SK-N-SH (cell line): Measurements from ENCODE around the gene ZNF75A. TPM values are rescaled to one million over a fixed set of nuclear protein-coding genes. Genes with fewer than 3 reads are reported as not detected.

Experiments
- CTCF ChIA-PET: fragments of 300-600, 350-600 bp; formaldehyde crosslinking; extraction: SDS; loops from one replicate; lab custom pipeline; 2021; lab: Yijun Ruan, JAX
- POLR2A ChIA-PET: fragments of 350-600 bp; sonication (Branson Sonifier 250); formaldehyde crosslinking; extraction: SDS; loops from one replicate; lab custom pipeline; 2020; ENCODE audit warnings: antibody characterized with exemption, inconsistent platforms; lab: Yijun Ruan, JAX
- DNase-seq: peaks from one replicate; pipeline ENCODE4 v3.0.0; 2012
- H2AFZ ChIP-seq: fragments of 200-600 bp; sonication (generic); 2 replicates; pipeline ENCODE4 v1.8.1; 2016; ENCODE audit warnings: antibody characterized with exemption, mild to moderate bottlenecking, low read depth
- H3F3A ChIP-seq: fragments of 200-600 bp; sonication (generic); replicated peaks from 2 replicates; pipeline ENCODE3; 2016; ENCODE audit warnings: antibody characterized with exemption, mild to moderate bottlenecking; ENCODE audit not compliant: insufficient read depth
- H3K27ac ChIP-seq, 2 experiments: fragments of 200-500 bp in 1 of 2; fragments of 200-600 bp in 1 of 2; sonication (Bioruptor generic) in 1 of 2; sonication (generic), shearing (Covaris generic) in 1 of 2; 2 replicates each; pipeline versions ENCODE4 v1.5.1 to v1.6.1; 2014 to 2016; ENCODE audit warnings: low read depth in 2 of 2, inconsistent platforms in 1 of 2, low read length in 1 of 2, mild to moderate bottlenecking in 1 of 2, mixed read lengths in 1 of 2
- H3K27me3 ChIP-seq: fragments of 200-600 bp; sonication (generic), shearing (Covaris generic); 2 replicates; pipeline ENCODE4 v1.6.1; 2016; ENCODE audit warnings: mixed run types; ENCODE audit not compliant: insufficient read depth
- H3K36me3 ChIP-seq, 2 experiments: fragments of 200-500 bp in 1 of 2; fragments of 200-600 bp in 1 of 2; sonication (Bioruptor generic) in 1 of 2; sonication (generic) in 1 of 2; replicated peaks in 1 of 2; 2 replicates each; pipeline versions ENCODE3 to v1.5.1; 2014 to 2016; ENCODE audit warnings: low read length in 1 of 2, mild to moderate bottlenecking in 1 of 2; ENCODE audit not compliant: insufficient read depth in 2 of 2, control insufficient read depth in 1 of 2
- H3K4me1 ChIP-seq, 2 experiments: fragments of 200-500 bp in 1 of 2; fragments of 200-600 bp in 1 of 2; sonication (Bioruptor generic) in 1 of 2; sonication (generic), shearing (Covaris generic) in 1 of 2; 2 replicates each; pipeline versions ENCODE4 v1.5.1 to v1.6.1; 2014 to 2016; ENCODE audit warnings: low read depth in 1 of 2, low read length in 1 of 2, mixed run types in 1 of 2; ENCODE audit not compliant: insufficient read depth in 2 of 2, control insufficient read depth in 1 of 2
- H3K4me2 ChIP-seq: fragments of 200-600 bp; sonication (generic), shearing (Covaris generic); 2 replicates; pipeline ENCODE4 v1.6.1; 2017; ENCODE audit warnings: mixed run types
- H3K4me3 ChIP-seq, 2 experiments: fragments of 200-500 bp in 1 of 2; fragments of 200-600 bp in 1 of 2; sonication (Bioruptor generic) in 1 of 2; sonication (generic), shearing (Covaris generic) in 1 of 2; 2 replicates each; pipeline versions ENCODE4 v1.5.1 to v1.8.1; 2014 to 2016; ENCODE audit warnings: low read depth in 2 of 2, inconsistent platforms in 1 of 2, low read length in 1 of 2, mild to moderate bottlenecking in 1 of 2, mixed read lengths in 1 of 2, moderate library complexity in 1 of 2
- H3K79me2 ChIP-seq: fragments of 200-600 bp; sonication (generic); 2 replicates; pipeline ENCODE4 v1.8.1; 2017; ENCODE audit warnings: mild to moderate bottlenecking; ENCODE audit not compliant: insufficient read depth
- H3K9ac ChIP-seq: fragments of 200-600 bp; sonication (generic); 2 replicates; pipeline ENCODE4 v1.6.1; 2017; ENCODE audit warnings: mixed run types
- H3K9me2 ChIP-seq: fragments of 200-600 bp; sonication (generic); 2 replicates; pipeline ENCODE4 v1.6.1; 2017; ENCODE audit warnings: mixed run types
- H3K9me3 ChIP-seq: fragments of 200-600 bp; sonication (generic); 2 replicates; pipeline ENCODE4 v1.6.1; 2017; ENCODE audit warnings: mixed run types, mild to moderate bottlenecking, moderate library complexity
- H4K20me1 ChIP-seq: fragments of 200-600 bp; sonication (generic); 2 replicates; pipeline ENCODE4 v1.6.1; 2017; ENCODE audit warnings: mild to moderate bottlenecking, mixed run types; ENCODE audit not compliant: insufficient read depth
- ELF1 ChIP-seq: IDR thresholded peaks from 2 replicates; pipeline ENCODE4 v1.4.0; 2012
- EP300 ChIP-seq, 2 experiments: IDR thresholded peaks; 2 replicates each; pipeline versions ENCODE4 v1.4.0 to v1.6.1; 2012; ENCODE audit warnings: borderline replicate concordance in 1 of 2, low read depth in 1 of 2, low read length in 1 of 2
- EZH2phosphoT487 ChIP-seq: fragments of 200-600 bp; sonication (generic); IDR thresholded peaks from 2 replicates; pipeline ENCODE4 v1.6.1; 2017; ENCODE audit warnings: low read depth, mixed run types, mild to moderate bottlenecking, antibody characterized with exemption, moderate library complexity, borderline replicate concordance
- FOXM1 ChIP-seq: IDR thresholded peaks from 2 replicates; pipeline ENCODE4 v1.4.0; 2012; ENCODE audit warnings: low read depth, mild to moderate bottlenecking
- MEF2A ChIP-seq: IDR thresholded peaks from 2 replicates; pipeline ENCODE4 v1.4.0; 2012; ENCODE audit warnings: low read depth, borderline replicate concordance
- NFIC ChIP-seq: IDR thresholded peaks from 2 replicates; pipeline ENCODE4 v1.4.0; 2012; ENCODE audit warnings: borderline replicate concordance
- RCOR1 ChIP-seq: fragments of 150-350 bp; IDR thresholded peaks from 2 replicates; pipeline ENCODE4 v1.6.1; 2017; ENCODE audit warnings: antibody characterized with exemption, low read length
- RFX5 ChIP-seq: IDR thresholded peaks from 2 replicates; pipeline ENCODE4 v1.6.1; 2012; ENCODE audit warnings: mild to moderate bottlenecking, improper control_type of control experiment, low read length
- TAF1 ChIP-seq: IDR thresholded peaks from 2 replicates; pipeline ENCODE4 v1.6.1; 2012; ENCODE audit warnings: low read depth, mild to moderate bottlenecking, low read length, moderate library complexity, borderline replicate concordance
- TCF12 ChIP-seq: IDR thresholded peaks from 2 replicates; pipeline ENCODE4 v1.4.0; 2012
- WGBS: methylation state at CpG from one replicate; pipeline ENCODE4 v1.1.6; 2017; ENCODE audit warnings: low lambda C conversion rate; 5-methylcytosine and 5-hydroxymethylcytosine counted together
- polyA plus RNA-seq, 3 experiments: library from polyadenylated mRNA; depleted of rRNA; stranded (reverse); fragments of >200 nt; gene quantifications; 2 replicates each; pipeline ENCODE4 v1.2.3, GENCODE V29; 2012
- TF ChIP-seq, protein P1 (sequence below): IDR thresholded peaks from 2 replicates; pipeline ENCODE4 v1.4.0; 2012; ENCODE audit warnings: low read depth
- TF ChIP-seq, protein P2 (sequence below): fragments of 150-350 bp; IDR thresholded peaks from 2 replicates; pipeline ENCODE4 v1.6.1; 2016; ENCODE audit warnings: mild to moderate bottlenecking, low read depth, low read length
- TF ChIP-seq, protein P3 (sequence below): fragments of 200-600 bp; sonication (generic); IDR thresholded peaks from 2 replicates; pipeline ENCODE4 v1.6.1; 2017; ENCODE audit warnings: antibody characterized with exemption, mild to moderate bottlenecking, moderate library complexity
- TF ChIP-seq, protein P4 (sequence below): IDR thresholded peaks from 2 replicates; pipeline ENCODE4 v1.4.0; 2012; ENCODE audit warnings: low read depth, borderline replicate concordance
- TF ChIP-seq, protein P5 (sequence below): IDR thresholded peaks from 2 replicates; pipeline ENCODE4 v1.4.0; 2012; ENCODE audit warnings: low read depth, borderline replicate concordance

The ZNF75A gene
- polyA plus RNA-seq, 1 of the 3 experiments (the other 2 are of a cell fraction), result 7.2 TPM

DNA sequence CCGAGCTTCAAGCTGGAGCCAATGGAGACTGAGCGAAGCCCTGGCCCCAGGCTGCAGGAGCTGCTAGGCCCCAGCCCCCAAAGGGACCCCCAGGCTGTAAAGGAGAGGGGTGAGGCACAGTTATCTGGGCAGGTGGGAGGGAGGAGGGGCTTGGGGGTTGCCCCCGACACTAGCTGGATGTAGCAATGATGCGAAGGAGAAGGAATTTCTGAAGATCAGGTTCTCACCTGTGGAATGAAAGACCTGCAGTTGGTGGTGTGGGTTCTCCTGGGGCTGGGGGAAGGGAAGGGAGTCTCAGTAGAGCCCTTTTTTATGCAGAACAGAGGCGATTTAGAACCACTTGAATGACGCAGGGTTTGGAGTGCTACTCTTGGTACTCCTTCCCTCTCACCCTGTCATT, 20.2 kb upstream of the ZNF75A start:
- Histone ChIP-seq H3K4me3 (peak overlapping the region; percentile 84 to 91), H3K9ac (no peak overlapping the region), H3K36me3 (peaks cover 37 to 58% of the 10 kb centered on the region in 2 experiments), H4K20me1 (0 out of 2 replicates have a peak, but pooled peaks cover 5% of the 10 kb centered on the region), H3K4me1 (peaks cover 7 to 18% of the 10 kb centered on the region in 2 experiments), H3K27ac (no peak overlapping the region), H3K27me3 (no peaks in the 10 kb centered on the region), H3K79me2 (peaks cover 68% of the 10 kb centered on the region), H2AFZ (no peak overlapping the region), H3K9me2 (no peaks in the 10 kb centered on the region), H3K9me3 (peaks cover 14% of the 10 kb centered on the region), H3F3A (no peaks in the 10 kb centered on the region), H3K4me2 (peak overlapping the region; percentile 99)
- DNase-seq, result no peak
- no peak for TF ChIP-seq FOXM1
- TF ChIP-seq, protein P1, sequence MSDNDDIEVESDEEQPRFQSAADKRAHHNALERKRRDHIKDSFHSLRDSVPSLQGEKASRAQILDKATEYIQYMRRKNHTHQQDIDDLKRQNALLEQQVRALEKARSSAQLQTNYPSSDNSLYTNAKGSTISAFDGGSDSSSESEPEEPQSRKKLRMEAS, result no peak
- TF ChIP-seq, protein P2, sequence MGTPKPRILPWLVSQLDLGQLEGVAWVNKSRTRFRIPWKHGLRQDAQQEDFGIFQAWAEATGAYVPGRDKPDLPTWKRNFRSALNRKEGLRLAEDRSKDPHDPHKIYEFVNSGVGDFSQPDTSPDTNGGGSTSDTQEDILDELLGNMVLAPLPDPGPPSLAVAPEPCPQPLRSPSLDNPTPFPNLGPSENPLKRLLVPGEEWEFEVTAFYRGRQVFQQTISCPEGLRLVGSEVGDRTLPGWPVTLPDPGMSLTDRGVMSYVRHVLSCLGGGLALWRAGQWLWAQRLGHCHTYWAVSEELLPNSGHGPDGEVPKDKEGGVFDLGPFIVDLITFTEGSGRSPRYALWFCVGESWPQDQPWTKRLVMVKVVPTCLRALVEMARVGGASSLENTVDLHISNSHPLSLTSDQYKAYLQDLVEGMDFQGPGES, result no peak
- TF ChIP-seq NFIC, result no peak
- TF ChIP-seq, protein P3, sequence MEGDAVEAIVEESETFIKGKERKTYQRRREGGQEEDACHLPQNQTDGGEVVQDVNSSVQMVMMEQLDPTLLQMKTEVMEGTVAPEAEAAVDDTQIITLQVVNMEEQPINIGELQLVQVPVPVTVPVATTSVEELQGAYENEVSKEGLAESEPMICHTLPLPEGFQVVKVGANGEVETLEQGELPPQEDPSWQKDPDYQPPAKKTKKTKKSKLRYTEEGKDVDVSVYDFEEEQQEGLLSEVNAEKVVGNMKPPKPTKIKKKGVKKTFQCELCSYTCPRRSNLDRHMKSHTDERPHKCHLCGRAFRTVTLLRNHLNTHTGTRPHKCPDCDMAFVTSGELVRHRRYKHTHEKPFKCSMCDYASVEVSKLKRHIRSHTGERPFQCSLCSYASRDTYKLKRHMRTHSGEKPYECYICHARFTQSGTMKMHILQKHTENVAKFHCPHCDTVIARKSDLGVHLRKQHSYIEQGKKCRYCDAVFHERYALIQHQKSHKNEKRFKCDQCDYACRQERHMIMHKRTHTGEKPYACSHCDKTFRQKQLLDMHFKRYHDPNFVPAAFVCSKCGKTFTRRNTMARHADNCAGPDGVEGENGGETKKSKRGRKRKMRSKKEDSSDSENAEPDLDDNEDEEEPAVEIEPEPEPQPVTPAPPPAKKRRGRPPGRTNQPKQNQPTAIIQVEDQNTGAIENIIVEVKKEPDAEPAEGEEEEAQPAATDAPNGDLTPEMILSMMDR, result no peak
- TF ChIP-seq RFX5, result no peak
- WGBS, result 93% methylated on average over 6 of the region's 6 CpGs
- ChIA-PET CTCF (interaction anchor here (0.5 kb wide), 1 partner anchor 137 kb away, joined by 3 read pairs; no protein-coding TSS in a partner anchor), POLR2A (no interaction called here)

DNA sequence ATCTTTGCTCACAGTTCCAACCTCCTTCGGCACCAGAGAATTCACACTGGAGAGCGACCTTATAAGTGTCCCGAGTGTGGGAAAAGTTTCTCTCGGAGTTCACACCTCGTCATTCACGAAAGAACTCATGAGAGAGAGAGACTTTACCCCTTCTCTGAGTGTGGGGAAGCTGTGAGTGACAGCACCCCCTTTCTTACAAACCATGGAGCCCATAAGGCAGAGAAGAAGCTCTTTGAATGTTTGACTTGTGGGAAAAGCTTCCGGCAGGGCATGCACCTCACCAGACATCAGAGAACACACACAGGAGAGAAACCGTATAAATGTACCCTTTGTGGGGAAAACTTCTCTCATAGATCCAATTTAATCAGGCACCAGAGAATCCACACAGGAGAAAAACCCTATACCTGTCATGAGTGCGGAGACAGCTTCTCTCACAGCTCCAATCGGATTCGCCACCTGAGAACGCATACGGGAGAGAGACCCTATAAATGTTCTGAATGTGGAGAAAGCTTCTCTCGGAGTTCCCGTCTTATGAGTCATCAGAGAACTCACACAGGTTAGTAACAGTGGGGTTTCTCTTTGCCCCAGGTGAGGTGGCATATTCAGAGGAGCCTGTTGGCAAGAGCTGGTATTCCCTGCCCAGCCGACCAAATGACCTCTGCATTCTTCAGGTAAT, 15.2 kb upstream of the ZNF75A start:
- Histone ChIP-seq H3F3A (no peaks in the 10 kb centered on the region), H3K4me1 (peaks cover under 1 to 3% of the 10 kb centered on the region in 2 experiments; a peak in 1 of 4 replicates), H3K9me3 (peaks cover 18% of the 10 kb centered on the region), H3K4me2 (no peak overlapping the region), H3K79me2 (peaks cover 74% of the 10 kb centered on the region), H3K27me3 (no peaks in the 10 kb centered on the region), H3K27ac (no peak overlapping the region), H2AFZ (no peak overlapping the region), H3K36me3 (peaks cover 63 to 86% of the 10 kb centered on the region in 2 experiments), H3K4me3 (peak overlapping the region in 1 of 2 experiments; percentile 29; a peak in 1 of 4 replicates), H3K9ac (no peak overlapping the region), H3K9me2 (no peaks in the 10 kb centered on the region), H4K20me1 (no peaks in the 10 kb centered on the region)
- CTCF ChIA-PET, result no interaction called here
- POLR2A ChIA-PET, result no interaction called here
- no peak for DNase-seq
- 96% methylated on average over 16 of the region's 16 CpGs for WGBS
- TF ChIP-seq EZH2phosphoT487 (no peak), ELF1 (no peak), TAF1 (no peak), MEF2A (no peak), RFX5 (no peak), EP300 (IDR thresholded peaks at IDR 0.05; ENCODE audit: borderline replicate concordance in 1 of 2, low read depth in 1 of 2, low read length in 1 of 2) (no peak), RCOR1 (no peak), NFIC (no peak), TCF12 (no peak)
- TF ChIP-seq, protein P4, sequence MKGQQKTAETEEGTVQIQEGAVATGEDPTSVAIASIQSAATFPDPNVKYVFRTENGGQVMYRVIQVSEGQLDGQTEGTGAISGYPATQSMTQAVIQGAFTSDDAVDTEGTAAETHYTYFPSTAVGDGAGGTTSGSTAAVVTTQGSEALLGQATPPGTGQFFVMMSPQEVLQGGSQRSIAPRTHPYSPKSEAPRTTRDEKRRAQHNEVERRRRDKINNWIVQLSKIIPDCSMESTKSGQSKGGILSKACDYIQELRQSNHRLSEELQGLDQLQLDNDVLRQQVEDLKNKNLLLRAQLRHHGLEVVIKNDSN, result no peak
- TF ChIP-seq, protein P5, sequence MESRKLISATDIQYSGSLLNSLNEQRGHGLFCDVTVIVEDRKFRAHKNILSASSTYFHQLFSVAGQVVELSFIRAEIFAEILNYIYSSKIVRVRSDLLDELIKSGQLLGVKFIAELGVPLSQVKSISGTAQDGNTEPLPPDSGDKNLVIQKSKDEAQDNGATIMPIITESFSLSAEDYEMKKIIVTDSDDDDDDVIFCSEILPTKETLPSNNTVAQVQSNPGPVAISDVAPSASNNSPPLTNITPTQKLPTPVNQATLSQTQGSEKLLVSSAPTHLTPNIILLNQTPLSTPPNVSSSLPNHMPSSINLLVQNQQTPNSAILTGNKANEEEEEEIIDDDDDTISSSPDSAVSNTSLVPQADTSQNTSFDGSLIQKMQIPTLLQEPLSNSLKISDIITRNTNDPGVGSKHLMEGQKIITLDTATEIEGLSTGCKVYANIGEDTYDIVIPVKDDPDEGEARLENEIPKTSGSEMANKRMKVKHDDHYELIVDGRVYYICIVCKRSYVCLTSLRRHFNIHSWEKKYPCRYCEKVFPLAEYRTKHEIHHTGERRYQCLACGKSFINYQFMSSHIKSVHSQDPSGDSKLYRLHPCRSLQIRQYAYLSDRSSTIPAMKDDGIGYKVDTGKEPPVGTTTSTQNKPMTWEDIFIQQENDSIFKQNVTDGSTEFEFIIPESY, result no peak
- TF ChIP-seq, protein P2, result no peak
- TF ChIP-seq, protein P3, result no peak
